ENCODE data around the gene OR51B2.

OR51B2 gene

DNA sequence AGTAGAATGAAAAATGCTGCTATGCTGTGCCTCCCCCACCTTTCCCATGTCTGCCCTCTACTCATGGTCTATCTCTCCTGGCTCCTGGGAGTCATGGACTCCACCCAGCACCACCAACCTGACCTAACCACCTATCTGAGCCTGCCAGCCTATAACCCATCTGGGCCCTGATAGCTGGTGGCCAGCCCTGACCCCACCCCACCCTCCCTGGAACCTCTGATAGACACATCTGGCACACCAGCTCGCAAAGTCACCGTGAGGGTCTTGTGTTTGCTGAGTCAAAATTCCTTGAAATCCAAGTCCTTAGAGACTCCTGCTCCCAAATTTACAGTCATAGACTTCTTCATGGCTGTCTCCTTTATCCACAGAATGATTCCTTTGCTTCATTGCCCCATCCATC, 39.5 kb downstream of the OR51B2 start:
- no peak for DNase-seq

DNA sequence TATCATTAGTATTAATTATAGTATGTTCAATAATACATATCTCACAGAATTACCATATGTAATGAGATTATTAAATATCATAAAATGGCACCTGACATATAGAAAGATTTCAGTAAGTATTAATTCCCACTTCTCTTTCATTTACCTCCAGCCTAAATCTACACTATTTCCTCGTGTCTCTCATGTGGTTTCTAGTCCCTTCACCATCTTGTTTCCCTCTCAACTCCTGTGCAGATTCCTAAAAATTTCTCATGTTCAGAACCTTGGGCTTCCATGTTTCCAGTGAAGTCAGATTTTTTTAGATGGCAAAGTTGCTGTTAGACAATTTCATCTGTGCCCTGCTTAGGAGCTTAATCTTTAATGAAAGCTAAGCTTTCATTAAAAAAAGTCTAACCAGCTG, 40.2 kb downstream of the OR51B2 start:
- no peak for DNase-seq

DNA sequence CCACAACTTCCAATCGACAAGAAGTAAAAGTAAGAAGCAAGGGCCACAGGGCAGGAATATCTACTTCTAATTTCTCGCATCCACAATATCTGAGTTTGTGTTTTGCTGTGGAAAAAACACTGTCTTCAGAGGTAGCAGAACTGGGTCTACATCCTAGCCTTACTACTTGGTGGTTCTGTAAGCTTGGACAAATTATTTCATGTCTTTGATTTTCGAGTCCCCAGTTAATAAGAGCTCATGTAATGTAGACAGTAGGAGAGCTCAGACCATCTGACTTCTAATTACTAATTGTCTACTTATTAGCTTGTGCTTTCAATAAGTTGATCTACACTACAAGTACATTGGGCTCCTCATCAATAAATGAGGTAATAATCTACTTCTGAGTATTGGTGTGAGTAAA, 41.0 kb downstream of the OR51B2 start:
- no peak for DNase-seq

DNA sequence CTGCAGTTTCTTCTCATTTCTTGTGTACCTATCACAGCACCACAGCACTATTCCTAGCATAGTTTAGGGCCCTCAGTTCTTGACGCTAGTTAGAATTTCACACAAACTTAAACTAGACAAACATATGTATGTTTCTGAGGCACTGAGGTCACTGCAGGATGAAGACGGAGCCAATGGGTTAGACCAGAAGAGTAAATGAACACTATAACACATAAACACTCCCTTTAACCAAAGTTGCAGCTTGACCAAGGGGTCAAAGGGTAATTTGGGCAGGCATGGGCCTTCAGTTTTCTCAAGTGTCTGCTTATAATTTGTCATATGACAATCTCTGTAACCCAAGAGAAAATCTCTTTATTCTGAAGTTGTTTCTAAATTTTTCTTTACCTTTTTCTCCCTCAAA, 41.5 kb downstream of the OR51B2 start:
- DNase-seq, result no peak

DNA sequence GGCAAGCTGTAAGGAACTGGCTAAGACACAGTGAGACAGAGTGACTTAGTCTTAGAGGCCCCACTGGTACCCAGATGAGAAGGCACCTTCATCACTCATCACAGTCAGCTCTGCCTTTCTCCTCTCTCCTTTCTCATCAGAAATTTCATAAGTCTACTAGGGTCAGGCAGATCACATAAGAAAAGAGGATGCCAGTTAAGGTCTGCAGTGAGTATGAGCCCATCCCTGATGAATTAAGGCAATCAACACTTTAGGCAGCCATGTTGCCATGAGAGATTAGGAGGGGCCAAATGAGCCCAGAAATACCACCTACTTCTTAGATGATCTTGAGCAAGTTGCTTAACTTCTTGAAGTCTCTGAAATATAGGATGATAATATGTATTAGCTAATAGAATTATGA, 42.5 kb downstream of the OR51B2 start:
- no peak for DNase-seq

DNA sequence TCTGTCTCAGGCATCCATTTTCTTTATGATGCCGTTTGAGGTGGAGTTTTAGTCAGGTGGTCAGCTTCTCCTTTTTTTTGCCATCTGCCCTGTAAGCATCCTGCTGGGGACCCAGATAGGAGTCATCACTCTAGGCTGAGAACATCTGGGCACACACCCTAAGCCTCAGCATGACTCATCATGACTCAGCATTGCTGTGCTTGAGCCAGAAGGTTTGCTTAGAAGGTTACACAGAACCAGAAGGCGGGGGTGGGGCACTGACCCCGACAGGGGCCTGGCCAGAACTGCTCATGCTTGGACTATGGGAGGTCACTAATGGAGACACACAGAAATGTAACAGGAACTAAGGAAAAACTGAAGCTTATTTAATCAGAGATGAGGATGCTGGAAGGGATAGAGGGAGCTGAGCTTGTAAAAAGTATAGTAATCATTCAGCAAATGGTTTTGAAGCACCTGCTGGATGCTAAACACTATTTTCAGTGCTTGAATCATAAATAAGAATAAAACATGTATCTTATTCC, 43.5 kb downstream of the OR51B2 start:
- DNase-seq, result peak in 5 of 56 donors; percentile 3 to 53 (median 7)

DNA sequence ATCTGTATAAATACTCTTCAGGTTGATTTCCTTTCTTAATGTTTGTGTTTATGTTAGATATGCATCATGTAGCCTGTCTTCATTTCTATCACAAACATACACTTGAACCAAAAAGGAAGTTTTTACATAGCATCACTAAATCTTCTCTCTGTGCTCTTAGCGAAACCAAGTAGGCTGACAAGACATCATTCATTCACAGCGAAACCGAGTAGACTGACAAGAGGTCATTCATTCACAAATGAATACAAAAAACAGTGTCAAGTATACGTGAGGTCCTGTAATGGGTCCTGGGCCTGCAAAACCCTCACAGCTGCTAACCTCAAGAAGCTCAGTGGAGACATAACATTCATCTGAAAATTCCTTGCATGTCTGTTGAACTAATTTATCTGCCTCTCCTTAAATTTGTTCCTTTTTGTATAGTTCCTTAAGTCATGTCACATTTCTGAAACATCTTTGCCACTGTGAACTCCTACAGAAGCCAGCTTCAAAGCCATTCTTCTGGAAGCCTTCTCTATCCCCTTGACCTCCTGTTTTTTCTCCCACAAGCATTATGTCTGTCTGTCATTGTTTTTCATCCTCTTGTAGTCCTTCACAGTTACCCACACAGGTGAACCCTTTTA, 44.5 kb downstream of the OR51B2 start:
- DNase-seq, result no peak

DNA sequence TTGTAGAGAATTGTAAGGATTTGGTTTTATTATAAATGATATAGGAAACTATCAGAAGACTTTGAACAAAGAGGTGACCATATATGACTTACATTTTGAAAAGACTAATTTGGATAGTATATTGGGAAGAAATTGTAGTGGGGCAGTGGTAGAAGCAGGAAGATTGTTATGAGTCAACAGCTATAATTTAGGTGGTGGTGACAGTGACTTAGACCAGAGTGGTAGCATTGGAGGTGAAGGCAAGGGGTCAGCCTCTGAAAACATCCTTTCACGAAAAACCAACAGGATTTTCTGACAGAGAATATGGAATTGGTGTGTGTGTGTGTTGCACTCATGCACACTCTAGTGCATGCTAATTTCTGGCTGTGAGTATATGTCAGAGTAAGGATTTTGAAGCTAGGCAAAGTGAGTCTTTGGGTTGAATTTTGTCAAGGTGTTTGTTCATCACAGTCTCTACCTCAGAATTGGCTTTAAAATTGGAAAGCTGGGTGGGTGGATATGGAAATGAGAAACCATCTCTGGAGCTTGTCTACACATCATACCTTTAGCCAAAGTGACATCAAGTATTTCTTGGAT, 46.2 kb downstream of the OR51B2 start:
- no peak for DNase-seq

DNA sequence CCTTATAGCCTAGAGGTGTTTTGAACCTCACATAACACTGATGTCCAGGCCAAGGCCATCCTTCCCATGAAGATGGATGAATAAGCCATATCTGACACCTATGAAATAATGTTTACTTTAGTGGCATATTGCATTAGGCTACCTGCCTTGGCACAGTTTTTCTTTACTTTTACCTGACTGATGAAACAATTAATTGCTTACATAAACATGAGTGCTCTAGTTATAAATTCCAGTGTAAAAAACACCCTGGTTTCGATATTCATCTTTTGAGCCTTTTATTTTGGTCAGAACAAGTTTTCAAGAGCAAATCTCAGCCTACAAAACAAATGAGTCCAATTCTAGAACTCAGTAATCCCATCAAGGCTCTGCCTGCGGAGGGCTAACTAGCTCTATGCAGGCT, 47.4 kb downstream of the OR51B2 start:
- no peak for DNase-seq

DNA sequence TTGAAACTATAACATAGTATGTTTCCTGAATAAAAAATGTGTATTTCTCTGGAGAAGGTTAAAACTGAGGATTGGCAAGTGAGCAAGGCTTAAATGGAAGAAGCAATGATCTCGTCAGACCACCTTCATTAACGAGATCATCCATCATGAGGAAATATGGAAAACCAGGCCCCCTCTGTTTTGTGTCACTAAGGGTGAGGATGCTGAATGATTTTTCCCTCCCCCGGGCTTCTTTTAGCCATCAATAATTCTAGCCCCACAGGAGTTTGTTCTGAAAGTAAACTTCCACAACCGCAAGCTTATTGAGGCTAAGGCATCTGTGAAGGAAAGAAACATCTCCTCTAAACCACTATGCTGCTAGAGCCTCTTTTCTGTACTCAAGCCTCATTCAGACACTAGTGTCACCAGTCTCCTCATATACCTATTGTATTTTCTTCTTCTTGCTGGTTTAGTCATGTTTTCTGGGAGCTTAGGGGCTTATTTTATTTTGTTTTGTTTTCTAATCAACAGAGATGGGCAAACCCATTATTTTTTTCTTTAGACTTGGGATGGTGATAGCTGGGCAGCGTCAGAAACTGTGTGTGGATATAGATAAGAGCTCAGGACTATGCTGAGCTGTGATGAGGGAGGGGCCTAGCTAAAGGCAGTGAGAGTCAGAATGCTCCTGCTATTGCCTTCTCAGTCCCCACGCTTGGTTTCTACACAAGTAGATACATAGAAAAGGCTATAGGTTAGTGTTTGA, 48.6 kb downstream of the OR51B2 start:
- DNase-seq, result no peak

DNA sequence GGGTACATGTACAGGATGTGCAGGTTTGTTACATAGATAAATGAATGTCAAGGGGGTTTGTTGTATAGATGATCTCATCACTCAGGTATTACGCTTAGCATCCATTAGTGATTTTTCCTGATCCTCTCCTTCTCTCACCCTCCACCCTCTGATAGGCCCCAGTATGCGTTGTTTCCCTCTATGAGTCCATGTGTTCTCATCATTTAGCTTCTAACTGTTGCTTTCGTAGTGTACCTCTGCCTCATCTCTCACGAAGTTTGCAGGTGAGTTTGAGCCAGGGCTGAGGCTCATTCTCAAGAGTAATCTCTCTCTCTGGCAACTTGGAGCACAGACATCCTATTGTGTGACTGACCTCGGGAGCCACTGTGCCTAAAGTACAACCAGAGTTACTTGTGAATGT, 49.7 kb downstream of the OR51B2 start:
- no peak for DNase-seq

Data from nucleus accumbens (tissue), 56 donors.